NK-92 treated with Interleukin-12 subunit alpha and Interleukin-12 subunit beta, amount 100 ng/mL, for 24 hours (cell line): ENCODE data around the gene OR1S1.
"Not testable (repeated sequence)": the region's sequence is repeated elsewhere in the genome, so short reads cannot be mapped to it uniquely, and the experiment has no call there.

Source experiments
- DNase-seq: peaks from one replicate; lab custom pipeline; 2025; lab: John Stamatoyannopoulos, UW

Gene OR1S1

DNA sequence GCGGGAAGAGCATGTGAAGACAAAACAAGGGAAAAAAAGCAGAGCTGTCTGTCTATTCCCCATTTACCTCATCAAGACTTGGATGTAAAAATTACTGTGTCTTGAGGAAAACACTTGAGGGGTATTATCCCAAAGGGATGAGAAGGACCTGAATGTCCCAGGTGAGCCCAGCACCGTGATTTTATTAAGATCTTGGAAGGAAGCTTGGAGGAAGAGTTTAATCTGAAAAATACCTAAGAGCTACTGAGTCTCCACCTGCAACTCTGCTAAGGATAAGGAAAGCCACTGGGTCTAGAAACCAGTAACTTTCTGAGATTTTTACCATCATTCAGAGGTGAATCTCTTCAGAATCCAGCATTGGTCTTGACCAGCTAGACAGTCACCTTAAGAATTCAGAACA lies at the start of gene OR1S1:
Gene OR1S1 (plus strand): TSS at position 301 of the 400 bp plus-strand sequence.
- not testable (repeated sequence) for DNase-seq

DNA sequence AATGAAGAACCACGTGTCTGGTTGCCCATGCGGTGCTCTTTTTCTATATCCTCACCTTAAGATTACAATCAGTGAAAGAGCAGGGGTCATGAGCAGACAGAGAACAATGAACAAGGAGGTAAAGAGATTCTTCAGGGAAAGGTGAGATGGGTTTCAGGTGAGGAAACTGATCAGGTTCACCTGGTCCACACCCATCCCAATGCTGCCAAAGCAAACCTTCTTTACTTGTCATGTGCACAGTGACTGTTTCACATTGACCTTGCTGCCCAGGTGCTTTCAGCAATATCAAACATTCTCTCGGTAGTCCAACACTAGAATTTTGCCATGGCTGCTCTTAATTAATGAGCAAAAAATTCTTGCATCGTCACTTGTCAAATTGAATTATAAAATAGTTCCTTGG lies 48.1 kb upstream of the OR1S1 start:
- DNase-seq, result no peak

DNA sequence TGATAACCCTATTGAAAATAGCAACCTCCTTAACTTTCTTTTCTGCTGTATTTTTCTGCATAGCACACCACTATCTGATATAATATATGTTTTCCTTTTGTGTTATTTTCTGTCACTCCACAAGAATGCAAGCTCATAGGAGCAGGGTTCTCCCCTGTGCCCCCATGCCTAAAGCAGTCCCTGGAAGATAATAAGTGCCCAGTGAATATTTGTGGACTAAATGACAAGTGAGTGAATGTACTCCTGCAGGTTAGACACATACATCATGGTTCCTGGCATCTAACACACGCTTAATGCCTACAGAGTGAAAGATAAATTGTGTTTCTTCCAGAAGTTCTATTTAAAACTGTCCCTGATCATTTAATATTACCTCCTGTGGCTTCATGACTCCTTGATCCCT lies 47.5 kb upstream of the OR1S1 start:
- DNase-seq, result no peak

DNA sequence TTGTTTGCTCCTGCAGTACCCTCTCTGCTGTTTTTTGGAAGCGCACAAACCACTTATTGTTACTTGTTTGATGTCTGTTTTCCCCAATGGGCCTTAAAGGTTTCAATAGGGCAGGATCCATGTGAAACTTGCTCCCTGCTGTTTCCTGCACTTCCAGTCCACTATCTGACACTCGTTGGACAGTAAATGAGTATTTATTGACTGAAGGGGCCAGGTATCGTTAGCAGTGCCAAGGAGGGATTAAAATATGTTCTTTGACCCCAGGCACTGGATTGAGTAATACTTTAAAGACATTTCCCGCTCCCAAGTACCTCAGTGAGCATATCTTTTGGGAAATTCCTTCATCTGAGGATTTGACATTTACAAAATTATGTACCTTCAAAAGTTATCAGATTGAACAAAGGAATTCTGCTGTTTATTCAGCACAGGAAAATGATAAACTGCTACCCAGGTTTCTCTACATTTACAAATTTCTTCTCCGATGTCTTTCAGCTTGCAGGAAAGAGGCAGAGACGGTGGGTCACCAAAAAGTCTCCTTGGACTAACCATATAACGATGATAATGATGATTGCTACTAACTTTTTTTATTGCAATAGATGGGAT lies 46.9 kb upstream of the OR1S1 start:
- DNase-seq, result no peak

DNA sequence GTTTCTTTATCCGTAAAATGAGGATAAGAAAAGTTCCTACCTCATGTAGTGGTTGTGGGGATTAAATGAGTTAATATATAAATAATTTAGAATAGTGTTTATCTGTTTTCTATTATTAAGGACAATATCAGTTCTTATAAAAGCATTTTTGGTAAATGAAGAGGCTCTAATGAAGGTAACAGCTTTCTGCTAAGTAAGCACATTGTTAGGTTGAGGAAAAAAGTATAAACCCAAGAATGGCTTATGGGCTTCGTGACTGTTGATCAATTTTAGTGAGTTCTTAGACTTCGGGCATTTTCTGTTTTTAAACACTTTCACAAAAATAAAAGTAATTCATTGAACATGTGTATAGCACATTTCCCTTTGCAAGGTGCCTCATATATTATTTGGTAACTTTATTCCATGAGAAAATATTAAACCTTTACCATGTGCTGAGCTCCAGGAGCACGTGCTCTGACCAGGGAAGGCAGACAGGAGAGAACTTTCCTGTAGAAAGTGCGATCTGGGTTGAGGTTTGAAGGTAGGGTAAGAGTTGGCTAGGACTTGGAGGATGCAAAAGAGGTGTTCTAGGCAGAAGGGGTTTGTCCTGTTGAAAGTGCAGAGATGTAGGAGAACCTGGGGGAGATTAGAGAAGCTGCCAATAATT lies 35.0 kb upstream of the OR1S1 start:
- DNase-seq, result no peak

DNA sequence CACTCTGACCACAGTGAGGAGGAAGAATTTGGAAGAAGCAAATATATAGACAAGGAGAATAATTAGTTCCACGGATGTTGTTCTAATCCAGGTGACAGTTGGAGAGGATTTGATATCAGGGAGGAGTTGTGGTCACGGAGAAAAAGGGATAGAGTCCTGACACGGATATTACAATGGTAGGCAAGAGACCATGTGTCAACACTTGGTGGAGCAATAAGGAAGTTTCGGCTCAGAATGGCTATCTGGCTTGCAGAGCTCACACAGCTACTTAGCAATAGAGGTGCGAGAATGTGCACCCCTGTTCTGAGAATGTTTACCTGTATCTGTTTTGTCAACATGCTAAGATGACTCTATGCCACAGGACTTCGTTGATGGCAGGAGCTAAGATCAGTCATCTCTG lies 34.1 kb upstream of the OR1S1 start:
- DNase-seq, result no peak

DNA sequence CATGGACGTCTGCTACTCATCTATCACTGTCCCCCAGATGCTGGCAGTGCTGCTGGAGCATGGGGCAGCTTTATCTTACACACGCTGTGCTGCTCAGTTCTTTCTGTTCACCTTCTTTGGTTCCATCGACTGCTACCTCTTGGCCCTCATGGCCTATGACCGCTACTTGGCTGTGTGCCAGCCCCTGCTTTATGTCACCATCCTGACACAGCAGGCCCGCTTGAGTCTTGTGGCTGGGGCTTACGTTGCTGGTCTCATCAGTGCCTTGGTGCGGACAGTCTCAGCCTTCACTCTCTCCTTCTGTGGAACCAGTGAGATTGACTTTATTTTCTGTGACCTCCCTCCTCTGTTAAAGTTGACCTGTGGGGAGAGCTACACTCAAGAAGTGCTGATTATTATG lies 32.9 kb upstream of the OR1S1 start:
- DNase-seq, result no peak

DNA sequence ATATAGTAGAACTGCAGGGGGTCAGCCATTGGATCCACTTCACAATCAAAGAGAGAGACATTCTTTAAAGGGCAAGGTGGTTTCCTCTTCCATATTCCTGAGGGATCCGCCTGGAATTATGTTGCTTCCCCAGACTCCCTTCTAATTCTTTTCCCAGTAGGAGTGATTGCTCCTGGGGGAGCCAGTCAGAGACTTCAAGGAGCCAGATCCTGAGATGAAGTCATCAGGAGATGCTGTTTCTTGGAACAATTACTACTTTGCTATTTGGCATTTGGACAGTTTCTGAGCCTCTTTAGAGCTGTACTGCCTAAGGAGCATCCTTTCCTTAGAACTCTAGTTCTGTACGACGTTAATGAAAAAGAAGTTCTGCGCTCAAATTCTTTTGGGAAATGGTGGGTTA lies 25.6 kb upstream of the OR1S1 start:
- DNase-seq, result no peak

DNA sequence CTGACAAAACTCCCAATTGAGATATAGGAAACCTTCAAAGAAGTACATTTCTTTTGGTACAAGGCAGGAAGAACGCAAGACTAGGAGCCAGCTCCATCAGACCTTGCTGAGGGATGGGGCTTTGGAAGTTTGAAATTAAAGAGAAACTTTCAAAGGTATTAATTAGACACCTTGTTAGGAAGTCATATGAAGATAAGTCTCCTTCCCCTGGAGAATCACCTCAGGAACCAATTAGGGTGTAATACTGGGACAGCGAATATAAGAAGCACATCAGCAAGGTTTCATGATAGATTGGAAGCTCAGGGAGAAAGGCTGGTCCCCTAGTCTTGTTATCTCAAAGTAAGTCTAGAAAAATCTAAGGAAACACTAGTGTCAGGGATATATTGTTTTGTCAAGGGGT lies 23.8 kb upstream of the OR1S1 start, which contains the start of gene OR9Q2:
Gene OR9Q2 (plus strand): TSS at position 301 of the 400 bp plus-strand sequence. CDS start 1,421 bp downstream, outside the sequence.
- DNase-seq, result no peak

DNA sequence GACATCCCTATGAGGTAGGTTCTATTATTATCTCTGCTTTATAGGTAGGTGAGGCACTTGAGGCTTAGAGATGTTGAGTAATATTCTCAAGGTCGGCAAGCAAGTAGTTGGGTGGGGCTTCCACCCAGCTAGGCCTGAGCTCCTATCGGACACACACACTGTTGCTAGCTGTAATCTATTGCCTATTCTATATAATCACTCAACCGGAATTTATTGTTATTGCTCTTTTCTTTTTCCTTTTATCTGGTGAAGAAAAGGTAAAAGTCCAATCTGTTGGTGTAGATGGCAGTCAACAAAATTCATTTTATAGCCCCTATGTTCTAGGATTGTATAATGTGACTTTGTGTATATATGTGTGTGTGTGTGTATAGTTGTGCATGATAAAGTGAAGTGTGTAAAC lies 20.3 kb upstream of the OR1S1 start:
- no peak for DNase-seq

DNA sequence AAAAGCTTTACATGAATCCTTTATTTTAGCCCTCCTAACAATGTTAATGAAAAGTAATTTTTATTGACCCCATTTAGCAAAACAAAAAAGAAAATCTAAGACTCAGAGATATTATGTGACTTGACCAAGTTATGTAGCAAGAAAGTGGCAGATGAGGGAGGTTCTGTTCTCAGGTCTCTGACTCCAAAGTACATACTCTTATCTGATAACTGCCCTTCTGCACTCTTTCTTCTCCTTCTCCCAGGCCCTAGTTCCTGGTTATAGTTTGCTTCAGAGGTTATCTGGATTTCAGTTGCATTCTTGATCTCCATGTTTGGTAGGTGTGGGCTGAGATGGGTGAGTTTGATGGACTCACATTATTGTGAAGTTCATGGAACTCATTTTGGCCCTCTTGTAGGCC lies 19.1 kb upstream of the OR1S1 start:
- DNase-seq, result no peak

DNA sequence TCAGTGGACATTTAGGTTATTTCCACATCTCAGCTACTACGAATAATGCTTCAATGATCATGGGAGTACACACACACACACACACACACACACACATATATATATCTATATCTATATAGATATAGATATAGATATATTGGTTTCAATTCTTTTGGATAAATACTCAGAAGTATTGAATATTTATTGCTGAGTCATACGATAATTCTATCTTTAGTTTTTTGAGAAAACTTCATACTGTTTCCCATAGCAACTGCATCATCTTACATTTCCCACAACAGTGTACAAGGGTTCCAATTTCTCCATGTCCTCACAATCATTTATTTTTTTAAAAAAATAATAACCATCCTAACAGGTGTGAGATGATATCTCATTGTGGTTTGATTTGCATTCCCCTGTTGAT lies 16.6 kb upstream of the OR1S1 start:
- DNase-seq, result no peak

DNA sequence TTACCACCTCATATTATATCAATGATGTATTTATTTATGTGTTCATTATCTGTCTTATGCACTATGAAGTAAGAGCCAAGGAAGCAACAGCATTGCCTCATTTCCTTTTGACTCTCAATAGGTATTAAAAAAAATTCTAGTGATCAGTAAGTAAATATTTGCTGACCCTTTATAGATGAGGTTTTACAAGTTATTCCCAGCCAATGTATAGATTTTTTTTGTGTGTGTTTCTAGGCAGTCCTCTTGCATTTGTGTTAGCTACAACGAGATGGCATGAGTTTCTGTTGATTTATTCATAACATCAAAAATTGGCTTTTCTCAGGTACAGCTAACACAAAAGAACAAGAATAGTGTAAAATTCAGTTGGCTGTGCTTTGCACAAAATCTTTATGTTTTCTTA lies 13.2 kb upstream of the OR1S1 start:
- no peak for DNase-seq

DNA sequence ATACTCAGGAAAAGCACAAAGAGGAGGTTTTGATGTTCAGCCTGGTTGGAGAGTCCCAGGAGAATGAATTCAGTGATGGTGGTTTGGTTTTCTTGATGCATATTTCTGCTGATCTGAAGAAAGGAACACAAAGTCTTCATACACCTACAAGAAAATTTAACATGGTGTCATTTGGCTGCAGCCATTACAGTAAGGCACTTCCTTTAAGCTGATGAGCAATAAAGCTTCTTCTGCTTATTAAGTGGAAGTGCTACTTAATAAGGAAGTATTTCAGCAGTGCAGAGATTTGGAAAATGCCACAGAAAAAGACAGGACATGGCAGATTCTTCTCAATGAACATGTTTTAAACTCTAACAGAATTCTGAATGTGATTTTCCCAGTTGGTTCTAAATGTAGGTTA lies 8.5 kb upstream of the OR1S1 start, which contains the start of gene OR1S2:
Gene OR1S2 (minus strand): TSS at position 101 of the 400 bp plus-strand sequence. CDS start 0 bp downstream, at position 101.
- no peak for DNase-seq

DNA sequence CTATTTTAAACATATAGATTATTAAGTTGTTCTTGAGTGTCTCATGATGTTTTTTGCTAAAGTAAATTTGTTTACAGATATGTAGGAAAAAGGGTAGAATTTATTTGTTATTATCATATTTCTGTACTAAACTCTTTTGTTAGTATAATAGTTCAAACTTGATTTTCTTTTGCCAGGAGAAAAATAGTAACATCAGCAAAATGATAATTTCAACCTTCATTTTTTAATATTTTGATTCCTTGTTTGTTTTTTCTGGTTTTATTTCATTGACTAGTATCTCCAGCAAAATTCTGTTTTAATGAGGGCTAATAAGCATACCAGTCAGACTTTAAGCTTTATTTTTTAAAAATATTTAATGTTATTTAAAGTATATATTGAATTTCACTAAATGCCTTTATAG lies 4.0 kb downstream of the OR1S1 start:
- no peak for DNase-seq

DNA sequence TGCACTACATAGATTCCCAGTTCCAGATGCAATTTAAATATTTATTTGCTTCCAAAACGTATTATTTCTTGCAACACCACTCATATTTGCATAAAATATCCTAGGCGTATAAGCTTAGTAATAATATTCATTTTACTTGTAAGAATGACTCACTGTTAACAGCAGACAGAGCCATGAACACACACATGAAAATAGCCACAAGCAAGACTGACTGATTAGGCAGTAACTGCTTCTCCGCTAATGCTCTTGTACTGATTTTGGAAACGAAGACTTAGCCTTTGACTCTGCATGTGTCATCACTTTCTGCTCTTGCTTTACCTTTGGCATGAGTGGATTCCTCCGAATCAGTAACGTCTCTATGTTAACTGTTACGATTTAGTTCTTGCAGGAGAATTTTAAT lies 10.2 kb downstream of the OR1S1 start:
- DNase-seq, result no peak

DNA sequence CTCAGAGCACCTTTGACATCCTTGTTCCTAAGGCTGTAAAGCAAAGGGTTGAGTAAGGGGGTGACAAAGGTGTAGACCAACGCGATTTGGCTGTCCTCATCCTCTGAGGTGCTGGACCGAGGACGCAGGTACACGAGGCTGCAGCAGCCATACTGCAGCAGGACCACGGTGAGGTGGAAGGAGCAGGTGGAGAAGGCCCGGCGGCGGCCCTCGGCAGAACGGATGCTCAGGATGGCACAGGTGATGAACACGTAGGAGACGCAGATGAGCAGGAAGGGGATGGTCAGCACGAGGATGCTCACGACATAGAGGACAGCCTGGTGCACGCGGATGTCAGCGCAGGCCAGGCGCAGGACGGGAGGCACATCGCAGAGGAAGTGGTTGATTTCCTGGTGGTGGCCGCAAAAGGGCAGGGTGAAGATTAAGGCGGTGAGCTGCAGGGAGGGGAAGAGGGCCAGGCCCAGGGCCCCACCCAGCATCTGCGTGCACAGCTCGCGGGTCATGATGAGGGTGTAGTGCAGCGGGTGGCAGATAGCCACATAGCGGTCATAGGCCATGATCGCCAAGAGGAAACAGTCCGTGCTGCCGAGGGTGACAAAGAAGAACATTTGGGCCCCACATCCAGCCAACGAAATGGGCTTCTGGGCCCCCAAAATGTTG lies 15.6 kb downstream of the OR1S1 start:
- no peak for DNase-seq

DNA sequence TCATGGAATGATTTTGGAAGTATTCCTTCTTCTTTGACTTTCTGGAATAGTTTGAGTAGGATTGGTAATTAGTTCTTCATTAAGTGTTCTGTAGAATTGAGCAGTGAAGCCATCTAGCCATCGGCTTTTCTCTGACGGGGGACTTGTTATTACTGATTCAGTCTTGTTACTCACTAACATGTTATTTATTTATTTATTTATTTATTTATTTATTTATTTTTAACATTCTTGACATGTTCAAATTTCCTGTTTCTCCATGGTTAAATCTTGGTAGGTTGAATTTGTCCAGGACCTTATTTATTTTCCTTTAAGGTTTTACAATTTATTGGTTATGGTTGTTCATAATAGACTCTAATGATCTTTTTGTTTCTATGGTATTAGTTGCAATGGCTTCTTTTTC lies 31.4 kb downstream of the OR1S1 start:
- no peak for DNase-seq

DNA sequence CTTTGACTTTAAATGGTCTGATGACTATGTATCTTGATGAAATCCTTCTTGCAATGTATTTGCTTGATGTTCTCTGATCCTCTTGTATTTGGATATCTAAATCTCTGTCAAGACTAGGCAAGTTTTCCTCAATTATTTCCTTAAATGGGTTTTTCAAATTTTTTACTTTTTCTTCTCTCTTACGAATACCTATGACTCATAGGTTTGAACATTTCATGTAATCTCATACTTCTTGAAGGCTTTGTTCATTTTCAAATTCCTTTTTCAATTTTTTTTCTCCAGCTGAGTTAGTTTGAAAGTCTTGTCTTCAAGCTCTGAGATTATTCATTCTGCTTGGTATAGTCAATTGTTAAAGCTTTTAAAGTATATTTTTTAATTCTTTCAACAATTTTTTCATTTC lies 42.4 kb downstream of the OR1S1 start:
- no peak for DNase-seq

DNA sequence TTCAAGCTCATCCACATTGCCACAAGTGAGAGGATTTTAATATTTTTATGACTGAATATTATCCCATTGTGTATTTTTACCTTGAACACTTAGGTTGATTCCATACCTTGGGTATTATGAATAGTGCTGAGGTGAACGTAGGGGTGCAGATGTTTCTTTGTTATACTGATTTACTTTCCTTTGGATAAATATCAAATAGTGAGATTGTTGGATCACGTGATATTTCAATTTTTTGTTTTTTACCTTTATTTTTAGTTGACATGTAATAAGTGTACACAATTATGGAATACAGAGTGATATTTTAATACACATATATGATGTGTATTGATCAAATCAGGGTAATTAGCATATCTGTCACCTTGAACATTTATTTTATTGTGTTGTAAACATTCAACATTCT lies 47.5 kb downstream of the OR1S1 start:
- DNase-seq, result no peak
